B cell (primary cell): Measurements from ENCODE around the gene TRMT11. TPM values are rescaled to one million over a fixed set of nuclear protein-coding genes. Genes with fewer than 3 reads are reported as not detected.

Source experiments
- ATAC-seq: fragments of 200-7000 bp; cut with Tn5 transposase; one replicate; pipeline ENCODE4 v1.10.0; 2021; ENCODE audit warnings: low read depth, mild to moderate bottlenecking, moderate number of reproducible peaks, moderate library complexity
- CTCF ChIA-PET: fragments of 350-600 bp; sonication (Branson Sonifier 250); formaldehyde crosslinking; loops from one replicate; lab custom pipeline; 2021; ENCODE audit warnings: antibody characterized with exemption, inconsistent platforms; lab: Charles Lee
- POLR2A ChIA-PET: fragments of 350-600 bp; sonication (Branson Sonifier 250); formaldehyde crosslinking; loops from one replicate; lab custom pipeline; 2021; ENCODE audit warnings: antibody characterized with exemption; lab: Charles Lee
- DNase-seq: peaks from one replicate; pipeline ENCODE4 v3.0.0; 2013
- H2AFZ ChIP-seq: 2 replicates; pipeline ENCODE4 v1.6.1; 2012; ENCODE audit warnings: mild to moderate bottlenecking, low read depth, low read length; ENCODE audit not compliant: insufficient read depth, poor library complexity, severe bottlenecking
- H3K27ac ChIP-seq, 2 donors: 1 replicate in 1 of 2; 2 replicates in 1 of 2; pipeline ENCODE4 v1.5.1; 2012 to 2013; ENCODE audit warnings: low read length in 2 of 2, mild to moderate bottlenecking in 2 of 2, moderate library complexity in 1 of 2
- H3K27me3 ChIP-seq, 4 experiments: fragments of 200-600 bp in 1 of 4; sonication (generic) in 1 of 4; replicated peaks in 1 of 4; 1 replicate in 2 of 4; 2 replicates in 2 of 4; pipeline versions ENCODE4 v1.6.1 to v1.7.0; 2013 to 2016; ENCODE audit warnings: low read length in 3 of 4, mild to moderate bottlenecking in 2 of 4, mixed read lengths in 1 of 4, moderate library complexity in 1 of 4; ENCODE audit not compliant: insufficient read depth in 4 of 4, control insufficient read depth in 3 of 4; ENCODE audit errors: control extremely low read depth in 1 of 4
- H3K36me3 ChIP-seq, 2 experiments: replicated peaks in 1 of 2; 1 replicate in 1 of 2; 2 replicates in 1 of 2; pipeline versions ENCODE4 v1.6.1 to v1.7.1; 2013; ENCODE audit warnings: low read length in 1 of 2; ENCODE audit not compliant: insufficient read depth in 2 of 2, control insufficient read depth in 1 of 2; ENCODE audit errors: control extremely low read depth in 1 of 2, extremely low read depth in 1 of 2
- H3K4me1 ChIP-seq, 2 donors: fragments of 200-600 bp in 1 of 2; sonication (generic) in 1 of 2; 1 replicate in 1 of 2; 2 replicates in 1 of 2; pipeline versions ENCODE4 v1.5.1 to v1.6.1; 2013 to 2017; ENCODE audit warnings: low read length in 2 of 2; ENCODE audit not compliant: control insufficient read depth in 2 of 2, insufficient read depth in 2 of 2
- H3K4me2 ChIP-seq: replicated peaks from 2 replicates; pipeline ENCODE3; 2012; ENCODE audit warnings: mild to moderate bottlenecking, low read depth, low read length; ENCODE audit not compliant: poor library complexity, severe bottlenecking
- H3K4me3 ChIP-seq, 5 experiments: fragments of 200-600 bp in 1 of 5; sonication (generic) in 1 of 5; 1 replicate in 3 of 5; 2 replicates in 2 of 5; pipeline versions ENCODE4 v1.5.1 to v1.7.0; 2011 to 2016; ENCODE audit warnings: low read length in 4 of 5, mild to moderate bottlenecking in 4 of 5, low read depth in 2 of 5, control low read depth in 1 of 5, moderate library complexity in 1 of 5; ENCODE audit not compliant: insufficient read depth in 1 of 5; ENCODE audit errors: control extremely low read depth in 1 of 5, extremely low read depth in 1 of 5
- H3K79me2 ChIP-seq: fragments of 200-600 bp; sonication (generic); one replicate; pipeline ENCODE4 v1.6.0; 2016; ENCODE audit warnings: low read length; ENCODE audit not compliant: control insufficient read depth, insufficient read depth
- H3K9ac ChIP-seq: fragments of 200-600 bp; sonication (generic); 2 replicates; pipeline ENCODE4 v1.6.1; 2017; ENCODE audit warnings: mild to moderate bottlenecking, low read length, moderate library complexity
- H3K9me3 ChIP-seq, 3 donors: one replicate each; pipeline versions ENCODE4 v1.6.1 to v1.7.1; 2013; ENCODE audit warnings: low read length in 2 of 3; ENCODE audit not compliant: control insufficient read depth in 2 of 3, insufficient read depth in 1 of 3; ENCODE audit errors: control extremely low read depth in 1 of 3
- H4K20me1 ChIP-seq: 2 replicates; pipeline ENCODE4 v1.6.0; 2012; ENCODE audit warnings: mild to moderate bottlenecking, low read length; ENCODE audit not compliant: insufficient read depth, control insufficient read depth, poor library complexity, severe bottlenecking
- H3K27ac Mint-ChIP-seq: one replicate; pipeline ENCODE4 v1.8.0; 2021; ENCODE audit warnings: mixed read lengths
- H3K27me3 Mint-ChIP-seq: one replicate; pipeline ENCODE4 v1.8.0; 2021; ENCODE audit warnings: mixed read lengths
- H3K4me1 Mint-ChIP-seq: one replicate; pipeline ENCODE4 v1.8.0; 2021; ENCODE audit warnings: mixed read lengths
- H3K4me3 Mint-ChIP-seq: one replicate; pipeline ENCODE4 v1.8.0; 2021; ENCODE audit warnings: mixed read lengths
- H3K9me3 Mint-ChIP-seq: one replicate; pipeline ENCODE4 v1.8.0; 2022; ENCODE audit warnings: mixed read lengths; ENCODE audit not compliant: insufficient read depth
- EZH2 ChIP-seq: IDR thresholded peaks from 2 replicates; pipeline ENCODE4 v1.6.1; 2012; ENCODE audit warnings: borderline replicate concordance, low read depth, mild to moderate bottlenecking, moderate library complexity, low read length; ENCODE audit not compliant: insufficient read depth, poor library complexity, severe bottlenecking
- WGBS: methylation state at CpG from one replicate; pipeline ENCODE4 v1.1.5; 2013; ENCODE audit warnings: missing lambda C conversion rate; ENCODE audit not compliant: insufficient coverage; 5-methylcytosine and 5-hydroxymethylcytosine counted together
- intact Hi-C: fragments of 100-400 bp; cut with micrococcal nuclease; formaldehyde crosslinking; loops from one replicate; pipeline ENCODE4 v1.10.0; 2022
- polyA plus RNA-seq: library from polyadenylated mRNA; depleted of rRNA; stranded (reverse); fragments of >200 nt; gene quantifications from 2 replicates; pipeline ENCODE4 v1.2.3, GENCODE V29; 2012
- total RNA-seq, 2 donors: library from RNA; stranded (reverse); fragments of 120-200 nt in 1 of 2; gene quantifications; 1 replicate in 1 of 2; 2 replicates in 1 of 2; pipeline versions ENCODE4 v1.2.3 to v1.2.4, GENCODE V29; 2013 to 2022
- TF ChIP-seq, protein P1 (sequence below): fragments of 200-600 bp; IDR thresholded peaks from one replicate; pipeline ENCODE4 v1.8.0; 2022; ENCODE audit warnings: antibody characterized with exemption, mild to moderate bottlenecking

The TRMT11 gene
- total and polyA plus RNA-seq, 2 donors (not counting 1 experiment from before 2014, with no cell fraction given): 12.1 to 30.4 TPM

DNA sequence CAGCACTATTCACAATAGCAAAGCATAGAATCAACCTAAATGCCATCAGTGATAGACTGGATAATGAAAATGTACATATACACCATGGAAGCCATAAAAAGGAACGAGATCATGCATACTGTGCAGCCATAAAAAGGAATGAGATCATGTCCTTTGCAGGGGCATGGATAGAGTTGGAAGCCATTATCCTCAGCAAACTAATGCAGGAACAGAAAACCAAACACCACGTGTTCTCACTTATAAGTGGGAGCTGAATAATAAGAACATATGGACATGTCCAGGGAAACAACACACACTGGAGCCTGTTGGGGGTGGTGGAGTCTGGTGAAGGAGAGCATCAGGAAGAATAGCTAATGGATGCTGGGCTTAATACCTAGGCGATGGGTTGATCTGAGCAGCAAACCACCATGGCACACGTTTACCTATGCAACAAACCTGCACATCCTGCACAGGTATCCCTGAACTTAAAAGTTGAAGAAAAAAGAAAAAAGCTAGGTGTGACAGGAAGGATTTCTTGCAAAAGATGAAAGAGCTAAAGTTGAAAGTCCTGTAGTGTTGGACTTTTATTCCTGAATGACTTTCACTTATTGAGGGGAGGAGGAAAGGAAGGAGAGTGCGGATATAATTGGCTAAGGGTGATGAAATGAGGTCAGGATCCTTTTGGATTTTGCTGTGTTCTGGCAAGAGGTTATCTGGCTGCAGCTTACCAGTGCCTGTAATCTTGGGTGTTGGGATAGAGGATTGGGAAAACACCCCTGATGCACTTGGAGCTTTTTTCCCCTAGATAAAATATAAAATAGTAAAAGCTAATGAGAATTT is 8.5 kb downstream of the TRMT11 start:
- peaks cover 0 to 4% of the 10 kb centered on the region in 2 donors for H3K4me1 ChIP-seq
- H3K27ac Mint-ChIP-seq: no peak overlapping the region
- H3K27me3 ChIP-seq: no peaks in the 10 kb centered on the region
- ChIA-PET CTCF (interaction anchor here (0.8 to 2.9 kb wide), 14 partner anchors 8 to 1544 kb away, joined by 3 to 18 read pairs (median 4); partner anchors contain the start of genes HINT3, NCOA7 and TRMT11), POLR2A (interaction anchor here (0.9 kb wide), 1 partner anchor 8 kb away, joined by 3 read pairs; the partner anchor contains the start of gene TRMT11)
- H3K36me3 ChIP-seq: peaks cover 0 to 7% of the 10 kb centered on the region in 2 experiments
- no peak for ATAC-seq
- H3K9me3 Mint-ChIP-seq: no peaks in the 10 kb centered on the region
- no peaks in the 10 kb centered on the region for H3K79me2 ChIP-seq
- intact Hi-C loops: loop anchor here (5.0 kb wide), 1 partner anchor 1272 kb away; the partner anchor contains the start of gene RNF146
- no peak overlapping the region for H3K4me2 ChIP-seq
- H3K4me1 Mint-ChIP-seq: peaks cover 8% of the 10 kb centered on the region
- no peak overlapping the region for H3K27ac ChIP-seq
- no peaks in the 10 kb centered on the region for H3K27me3 Mint-ChIP-seq
- no peak for TF ChIP-seq EZH2
- TF ChIP-seq, protein P1, sequence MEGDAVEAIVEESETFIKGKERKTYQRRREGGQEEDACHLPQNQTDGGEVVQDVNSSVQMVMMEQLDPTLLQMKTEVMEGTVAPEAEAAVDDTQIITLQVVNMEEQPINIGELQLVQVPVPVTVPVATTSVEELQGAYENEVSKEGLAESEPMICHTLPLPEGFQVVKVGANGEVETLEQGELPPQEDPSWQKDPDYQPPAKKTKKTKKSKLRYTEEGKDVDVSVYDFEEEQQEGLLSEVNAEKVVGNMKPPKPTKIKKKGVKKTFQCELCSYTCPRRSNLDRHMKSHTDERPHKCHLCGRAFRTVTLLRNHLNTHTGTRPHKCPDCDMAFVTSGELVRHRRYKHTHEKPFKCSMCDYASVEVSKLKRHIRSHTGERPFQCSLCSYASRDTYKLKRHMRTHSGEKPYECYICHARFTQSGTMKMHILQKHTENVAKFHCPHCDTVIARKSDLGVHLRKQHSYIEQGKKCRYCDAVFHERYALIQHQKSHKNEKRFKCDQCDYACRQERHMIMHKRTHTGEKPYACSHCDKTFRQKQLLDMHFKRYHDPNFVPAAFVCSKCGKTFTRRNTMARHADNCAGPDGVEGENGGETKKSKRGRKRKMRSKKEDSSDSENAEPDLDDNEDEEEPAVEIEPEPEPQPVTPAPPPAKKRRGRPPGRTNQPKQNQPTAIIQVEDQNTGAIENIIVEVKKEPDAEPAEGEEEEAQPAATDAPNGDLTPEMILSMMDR: no peak
- no peak overlapping the region for H3K9ac ChIP-seq
- H3K9me3 ChIP-seq: no peaks in the 10 kb centered on the region
- no peak overlapping the region for H3K4me3 Mint-ChIP-seq
- H4K20me1 ChIP-seq: no peaks in the 10 kb centered on the region
- no peak for DNase-seq
- no CpG with 5 or more reads among the region's 5 CpGs for whole genome bisulfite sequencing
- no peak overlapping the region for H2AFZ ChIP-seq
- no peak overlapping the region for H3K4me3 ChIP-seq
